Choroid plexus epithelial cell (primary cell): ENCODE results near the gene ZGPAT.
"Not testable (repeated sequence)": the region's sequence is repeated elsewhere in the genome, so short reads cannot be mapped to it uniquely, and the experiment has no call there.

Experiments used
- DNase-seq: peaks from one replicate; pipeline ENCODE4 v3.0.0-alpha.2; 2010; ENCODE audit warnings: low read depth
- H3K4me3 ChIP-seq: 2 replicates; pipeline ENCODE4 v1.5.1; 2011; ENCODE audit warnings: low read depth, mild to moderate bottlenecking, control low read depth, low read length, moderate library complexity
- CTCF ChIP-seq: conservative IDR thresholded peaks from 2 replicates; pipeline ENCODE4 v1.5.1; 2011; ENCODE audit warnings: low read depth, mild to moderate bottlenecking, control low read depth, inconsistent platforms, low read length, moderate library complexity

Gene ZGPAT

GRCh38 chr20:63774306-63774705, 66.5 kb downstream of the ZGPAT start:
- DNase-seq: no peak
- no peak overlapping the region for H3K4me3 ChIP-seq
- TF ChIP-seq CTCF: no peak

GRCh38 chr20:63775096-63775978, 67.5 kb downstream of the ZGPAT start:
- peak; percentile 53 for DNase-seq
- H3K4me3 ChIP-seq: peak overlapping the region; percentile 41
- TF ChIP-seq CTCF: peak; percentile 82

GRCh38 chr20:63776875-63777274, 69.0 kb downstream of the ZGPAT start:
- not testable (repeated sequence) for H3K4me3 ChIP-seq, DNase-seq

- no peak for TF ChIP-seq CTCF
- H3K4me3 ChIP-seq: no peak overlapping the region
- no peak for DNase-seq
Observed at GRCh38 chr20:63777614-63778013, 69.8 kb downstream of the ZGPAT start.

GRCh38 chr20:63778034-63778752, 70.4 kb downstream of the ZGPAT start:
- DNase-seq: peak; percentile 44
- TF ChIP-seq CTCF: no peak
- H3K4me3 ChIP-seq: no peak overlapping the region

- no peak for DNase-seq
- no peak overlapping the region for H3K4me3 ChIP-seq
- TF ChIP-seq CTCF: peak; percentile 7
Observed at GRCh38 chr20:63778857-63779256, 71.0 kb downstream of the ZGPAT start.

GRCh38 chr20:63781181-63781580, 73.3 kb downstream of the ZGPAT start:
- DNase-seq: no peak
- TF ChIP-seq CTCF: no peak
- no peak overlapping the region for H3K4me3 ChIP-seq
